Posterior cingulate gyrus (tissue), 11 donors: Measurements from ENCODE around the gene TOX3.

Experiments
- DNase-seq, 10 donors: peaks; one replicate each; pipeline versions ENCODE4 v3.0.0 to v3.0.0-alpha.2; 2020 to 2021; ENCODE audit warnings: mixed read lengths in 3 of 10
- intact Hi-C: fragments of 100-400 bp; cut with DNase I; formaldehyde crosslinking; loops from one replicate; pipeline ENCODE4 v1.15.1; 2023

TOX3 gene

GRCh38 chr16:52462816-52463215 lies 84.1 kb downstream of the TOX3 start:
- intact Hi-C loops: loop anchor here (10.0 kb wide), 1 partner anchor 82 kb away; the partner anchor contains the start of gene TOX3
- no peak for DNase-seq

DNA sequence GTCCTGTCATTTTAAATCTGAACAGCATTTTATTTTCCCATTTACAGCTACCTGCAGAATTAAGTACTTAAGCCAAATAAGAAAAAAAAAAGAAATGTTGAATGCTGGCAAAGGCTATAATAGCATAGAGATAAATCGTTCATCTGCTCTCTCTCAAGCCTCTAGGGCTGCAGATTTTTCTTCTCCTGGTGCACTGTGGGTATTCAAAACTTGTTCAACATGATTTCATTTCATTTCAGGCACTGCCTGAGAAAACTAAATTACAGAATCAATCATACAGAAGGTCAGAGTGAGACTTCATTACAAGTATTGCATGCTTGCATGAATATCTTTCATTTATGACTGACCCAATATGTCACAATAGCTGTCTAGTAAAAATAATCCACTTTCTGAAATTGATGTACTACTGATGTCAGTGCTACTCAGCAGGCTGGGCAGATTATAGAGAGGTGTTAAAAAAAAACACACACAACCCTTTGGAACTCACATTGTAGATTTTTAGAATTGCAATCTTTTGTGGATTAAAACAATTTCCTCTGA lies 86.2 kb downstream of the TOX3 start:
- DNase-seq: no peak
- intact Hi-C loops: loop anchor here (10.0 kb wide), 1 partner anchor 84 kb away; the partner anchor contains the start of gene TOX3

DNA sequence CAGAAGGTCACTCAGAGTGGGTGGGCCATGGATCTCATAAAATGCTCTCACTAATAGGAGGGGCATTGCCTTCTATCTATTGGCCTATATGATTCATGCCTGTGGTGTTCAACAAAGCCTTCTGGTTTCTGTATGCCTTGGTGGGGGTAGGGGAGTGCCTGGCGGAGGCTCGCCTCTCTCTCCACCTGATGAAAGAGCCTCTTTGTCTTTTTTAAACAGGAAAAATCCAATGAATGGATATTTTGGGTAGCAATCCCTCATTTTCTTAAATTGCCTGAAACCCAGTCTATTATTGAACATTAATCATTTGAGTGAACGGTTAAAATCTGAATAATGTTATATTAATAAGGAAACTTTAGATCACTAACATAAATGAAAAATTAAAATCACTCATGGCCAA lies 90.6 kb downstream of the TOX3 start:
- DNase-seq: peak in 2 of 10 donors; percentile 38 to 63
- intact Hi-C loops: no loop called here

DNA sequence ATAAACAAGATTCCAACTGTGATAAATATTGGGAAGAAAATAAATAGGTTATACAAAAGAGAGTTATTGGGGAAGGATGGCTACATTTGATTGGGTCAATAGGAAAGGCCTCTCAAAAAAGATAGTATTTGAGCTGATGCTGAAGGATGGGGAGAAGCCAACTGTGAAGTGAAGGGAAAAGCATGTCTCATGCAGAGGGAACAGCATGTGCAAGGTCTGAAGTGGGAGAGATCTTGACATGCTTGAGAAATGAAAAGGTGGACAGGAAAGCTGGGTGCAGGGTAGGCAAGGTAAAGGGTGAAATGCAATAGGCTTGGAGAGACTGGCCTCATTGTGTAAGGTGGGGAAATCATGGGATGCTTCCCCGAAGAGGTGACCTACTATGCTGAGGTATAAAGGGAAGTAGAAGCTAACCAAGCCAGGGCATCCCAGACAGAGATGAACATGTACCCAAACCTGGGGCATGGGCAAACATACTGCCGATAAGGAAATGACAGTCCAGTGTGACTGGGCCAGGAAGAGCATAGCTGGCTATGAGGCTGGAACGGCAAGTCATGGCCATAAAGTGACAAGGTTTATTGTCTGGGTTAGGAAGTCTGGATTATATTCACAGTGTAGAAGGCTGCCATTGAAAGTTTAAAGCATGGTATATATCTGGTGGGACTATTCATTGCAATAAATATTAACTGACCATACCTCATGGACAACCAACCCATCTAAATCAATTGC lies 91.2 kb downstream of the TOX3 start:
- intact Hi-C loops: no loop called here
- DNase-seq: no peak

- DNase-seq: no peak
- intact Hi-C loops: no loop called here
These were observed 93.3 kb downstream of the TOX3 start for GRCh38 chr16:52453644-52454043.

- DNase-seq: no peak
- intact Hi-C loops: no loop called here
These were observed 94.9 kb downstream of the TOX3 start for GRCh38 chr16:52451971-52452421.

DNA sequence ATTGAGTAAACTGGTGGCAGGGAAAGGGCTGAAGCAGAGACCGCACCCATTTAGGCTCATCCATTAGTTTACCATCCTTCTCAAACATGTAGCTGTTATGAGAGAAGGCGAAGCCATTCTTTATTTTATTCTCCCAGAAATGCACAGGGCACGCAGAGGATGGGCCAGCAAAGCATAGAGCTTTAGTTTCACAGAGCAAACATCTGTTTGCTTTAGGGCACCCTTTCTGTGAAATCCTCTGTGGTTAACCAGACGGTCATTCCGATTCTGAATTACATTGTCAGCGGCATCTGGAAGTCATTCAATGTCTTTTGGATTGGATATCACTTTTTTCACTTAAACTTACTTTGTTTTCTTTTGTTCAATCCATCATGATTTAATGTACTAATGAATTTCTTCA lies 96.0 kb downstream of the TOX3 start:
- DNase-seq: no peak
- intact Hi-C loops: no loop called here

DNA sequence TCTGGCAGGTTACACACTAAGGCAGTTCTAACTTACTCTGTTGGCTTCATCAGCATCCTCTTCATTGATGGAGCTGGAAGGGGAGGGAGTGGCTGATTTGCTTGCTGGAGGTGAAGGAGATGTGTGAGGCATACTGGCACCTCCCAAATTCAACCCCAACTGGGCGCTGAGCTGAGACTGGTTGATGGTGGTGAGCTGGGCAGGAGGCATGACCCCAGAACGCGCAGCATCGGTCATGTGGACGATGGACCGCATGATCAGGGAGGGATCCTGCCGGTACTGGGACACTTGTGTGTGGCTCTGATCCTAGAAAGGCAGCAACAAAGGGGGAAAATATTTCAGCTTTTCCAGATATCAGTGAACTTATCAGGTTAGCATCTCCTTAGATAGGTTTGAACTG lies 96.7 kb downstream of the TOX3 start:
- DNase-seq: peak in 2 of 10 donors; percentile 51 to 67
- intact Hi-C loops: no loop called here

- intact Hi-C loops: no loop called here
- no peak for DNase-seq
These were observed 100.9 kb downstream of the TOX3 start for GRCh38 chr16:52446080-52446479.

DNA sequence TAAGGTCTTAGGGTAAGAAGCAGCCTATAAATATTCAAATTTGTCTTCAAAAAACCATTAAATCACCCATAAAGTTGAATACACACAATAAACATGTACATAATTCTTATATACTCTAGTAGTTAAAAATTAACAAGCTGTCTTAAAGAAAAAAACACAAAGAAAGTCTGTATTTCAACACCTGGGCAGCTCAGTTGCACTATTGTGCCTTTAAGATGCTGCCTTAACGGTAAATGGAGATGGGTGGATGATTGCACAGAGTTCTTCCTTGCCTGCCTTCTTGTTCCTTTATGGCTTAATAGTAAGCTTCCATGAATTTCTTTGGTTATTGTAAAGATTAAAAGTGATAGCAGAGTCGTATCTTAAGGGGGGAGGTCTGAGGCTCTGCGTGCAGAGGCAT lies 105.1 kb downstream of the TOX3 start:
- intact Hi-C loops: no loop called here
- no peak for DNase-seq

GRCh38 chr16:52440248-52440647 lies 106.7 kb downstream of the TOX3 start:
- no peak for DNase-seq
- intact Hi-C loops: no loop called here

DNA sequence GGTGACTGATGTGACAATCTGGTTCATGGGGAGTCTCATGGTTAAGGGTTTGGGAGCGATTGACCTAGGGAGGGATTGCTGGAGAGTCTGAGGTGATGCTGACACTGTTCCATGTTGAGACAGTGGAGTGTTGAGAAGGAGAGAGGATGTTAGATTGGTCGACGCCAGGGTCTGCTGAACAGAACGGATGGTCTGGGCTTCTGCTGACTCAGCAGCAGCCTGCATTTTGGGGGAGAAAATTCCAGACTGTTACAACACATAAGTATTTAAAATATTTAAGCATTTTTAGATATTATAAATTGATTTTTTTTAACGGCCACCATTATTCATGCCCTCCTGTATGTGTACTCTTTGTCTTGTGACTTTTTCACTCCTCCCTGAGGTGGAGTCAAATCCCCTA lies 107.2 kb downstream of the TOX3 start:
- no peak for DNase-seq
- intact Hi-C loops: no loop called here

GRCh38 chr16:52439171-52439701 lies 107.7 kb downstream of the TOX3 start:
- DNase-seq: peak in 1 of 10 donors; percentile 44
- intact Hi-C loops: no loop called here

DNA sequence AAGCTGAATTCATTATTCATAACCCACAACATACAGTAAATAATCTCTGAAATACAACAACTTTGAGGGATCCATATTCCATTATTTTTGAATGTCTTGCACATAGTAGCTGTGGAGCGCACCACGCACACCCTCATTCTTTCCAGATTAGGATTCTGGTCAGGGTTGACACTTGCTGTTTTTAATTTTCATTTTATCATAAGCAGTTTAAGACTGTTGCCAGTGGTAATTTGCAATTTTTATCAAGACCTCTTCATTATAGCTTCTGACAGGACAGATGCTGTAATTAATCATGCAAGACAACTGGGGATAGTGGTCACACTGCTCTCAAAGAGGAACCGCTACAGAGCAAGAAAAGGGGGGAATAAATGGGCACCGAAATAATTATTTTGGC lies 109.7 kb downstream of the TOX3 start:
- no peak for DNase-seq
- intact Hi-C loops: no loop called here

- intact Hi-C loops: no loop called here
- no peak for DNase-seq
These were observed 110.3 kb downstream of the TOX3 start for GRCh38 chr16:52436339-52437276.

DNA sequence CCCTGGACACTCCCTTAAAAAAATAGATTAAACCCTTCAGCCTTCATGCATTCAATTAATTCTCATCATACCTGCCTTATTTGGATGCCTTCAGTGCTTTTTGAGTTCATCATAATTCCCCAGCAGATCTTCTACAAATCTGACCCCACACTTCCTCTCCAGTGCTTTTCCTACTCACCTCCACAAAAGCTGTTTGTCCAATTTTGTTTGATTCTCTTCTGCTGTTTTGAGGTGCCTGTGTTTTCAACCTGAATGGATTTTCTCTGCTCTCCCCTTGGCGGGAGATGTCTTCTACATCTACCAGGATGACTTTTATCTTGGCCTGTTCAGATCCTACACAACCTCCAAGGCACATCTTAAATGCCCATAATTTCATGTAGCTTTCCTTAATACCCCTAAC lies 112.7 kb downstream of the TOX3 start:
- no peak for DNase-seq
- intact Hi-C loops: no loop called here

DNA sequence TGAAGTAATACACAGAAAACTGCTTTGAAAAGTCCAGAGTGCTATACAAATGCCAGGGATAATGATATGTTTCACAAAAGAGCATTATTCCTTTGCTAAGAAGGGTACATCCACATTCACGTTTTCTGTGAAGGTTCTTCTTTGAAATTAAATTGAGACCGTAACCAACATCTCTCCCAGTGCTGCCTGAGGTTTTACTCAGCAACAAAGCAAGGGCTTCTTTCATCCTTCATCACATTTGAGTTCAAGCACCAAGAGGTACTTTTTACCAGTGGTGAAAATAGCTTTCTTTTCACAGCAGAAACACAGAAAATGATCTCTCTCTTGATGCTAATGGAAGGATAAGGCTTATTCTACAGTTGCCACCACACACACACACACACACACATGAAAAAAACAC lies 113.3 kb downstream of the TOX3 start:
- DNase-seq: no peak

DNA sequence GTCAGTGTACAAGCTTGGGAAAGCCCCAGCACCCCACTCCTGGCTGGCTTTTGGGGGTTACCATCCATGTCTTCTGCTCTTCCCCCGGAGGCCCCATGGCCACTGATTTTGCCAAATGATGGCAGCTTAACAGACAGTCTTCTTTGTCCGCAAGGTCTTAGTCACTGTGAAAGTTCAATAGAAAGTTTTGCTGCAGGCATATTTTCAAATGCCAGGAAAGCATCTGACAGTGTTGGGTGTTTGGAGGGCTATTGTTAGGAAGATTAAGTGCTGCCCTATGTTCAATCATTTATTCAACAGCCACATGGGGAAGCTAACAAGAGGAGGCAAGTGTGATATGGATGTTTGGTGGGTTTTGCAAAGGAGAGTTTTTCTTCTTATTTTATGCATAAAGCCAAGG lies 122.4 kb downstream of the TOX3 start:
- intact Hi-C loops: loop anchor here (5.0 kb wide), 1 partner anchor 227 kb away; no protein-coding TSS in a partner anchor
- no peak for DNase-seq

More for the DNA sequence above, 113.3 kb downstream of the TOX3 start:
- intact Hi-C loops: no loop called here

DNA sequence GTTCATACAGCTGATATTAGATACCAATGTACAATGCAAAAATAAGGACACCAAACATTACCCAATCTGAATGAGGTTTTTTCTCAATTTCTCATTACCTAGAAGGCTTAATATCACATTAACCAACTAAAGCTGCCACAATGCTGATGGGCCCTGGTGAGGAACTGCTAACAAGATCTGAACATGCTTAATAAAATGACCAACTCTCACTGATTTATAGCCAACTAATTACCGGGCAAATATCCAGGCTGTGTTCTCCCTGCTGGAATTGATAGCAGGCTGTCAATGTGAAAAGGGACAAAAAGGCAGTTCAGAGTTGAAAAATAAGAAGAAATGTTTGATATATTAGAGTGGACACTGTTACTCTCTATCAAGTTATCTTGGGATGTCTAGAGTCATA lies 124.6 kb downstream of the TOX3 start:
- intact Hi-C loops: loop anchor here (5.0 kb wide), 1 partner anchor 225 kb away; no protein-coding TSS in a partner anchor
- no peak for DNase-seq

GRCh38 chr16:52418201-52418600 lies 128.7 kb downstream of the TOX3 start:
- intact Hi-C loops: no loop called here
- DNase-seq: no peak

GRCh38 chr16:52416888-52417287 lies 130.1 kb downstream of the TOX3 start:
- intact Hi-C loops: no loop called here
- no peak for DNase-seq
